IgD-negative memory B cell (primary cell): Measurements from ENCODE around the gene FLAD1. TPM values are rescaled to one million over a fixed set of nuclear protein-coding genes. Genes with fewer than 3 reads are reported as not detected.

ENCODE experiments used
- polyA plus RNA-seq: library from polyadenylated mRNA; unstranded; fragments of 300-500 nt; fragmentation: Illumina TruSeq; gene quantifications from one replicate; pipeline ENCODE4 v1.2.3, GENCODE V29; 2021

FLAD1 gene
- polyA plus RNA-seq, 1 donor from 2014 or later = 57.6 TPM

Other genes starting within 250 kb of the FLAD1 start
- 0.88 TPM for gene KCNN3, start 113.1 kb upstream of the FLAD1 start, polyA plus RNA-seq
- gene PMVK, start 46.6 kb upstream of the FLAD1 start, polyA plus RNA-seq = 78.3 TPM
- 123 TPM for gene PBXIP1, start 27.2 kb upstream of the FLAD1 start, polyA plus RNA-seq
- 42.5 TPM for gene PYGO2, start 21.6 kb upstream of the FLAD1 start, polyA plus RNA-seq
- 35.7 TPM for gene SHC1, start 12.6 kb upstream of the FLAD1 start, polyA plus RNA-seq
- 102 TPM for gene CKS1B, start 8.7 kb upstream of the FLAD1 start, polyA plus RNA-seq
- gene LENEP, start 10.2 kb downstream of the FLAD1 start, polyA plus RNA-seq = not detected
- gene ZBTB7B, start 19.5 kb downstream of the FLAD1 start, polyA plus RNA-seq = 7.7 TPM
- not detected for gene DCST2, start 50.4 kb downstream of the FLAD1 start, polyA plus RNA-seq
- not detected for gene DCST1, start 50.5 kb downstream of the FLAD1 start, polyA plus RNA-seq
- gene ADAM15, start 68.0 kb downstream of the FLAD1 start, polyA plus RNA-seq = 8.0 TPM
- 8.5 TPM for gene EFNA4, start 80.4 kb downstream of the FLAD1 start, polyA plus RNA-seq
- 1.3 TPM for gene EFNA3, start 95.5 kb downstream of the FLAD1 start, polyA plus RNA-seq
- gene EFNA1, start 144.5 kb downstream of the FLAD1 start, polyA plus RNA-seq = not detected
- 72.9 TPM for gene SLC50A1, start 152.5 kb downstream of the FLAD1 start, polyA plus RNA-seq
- 83.9 TPM for gene DPM3, start 157.2 kb downstream of the FLAD1 start, polyA plus RNA-seq
- 420 TPM for gene KRTCAP2, start 190.0 kb downstream of the FLAD1 start, polyA plus RNA-seq
- gene TRIM46, start 190.5 kb downstream of the FLAD1 start, polyA plus RNA-seq = 0.14 TPM
- 1.4 TPM for gene THBS3, start 224.6 kb downstream of the FLAD1 start, polyA plus RNA-seq
- 41.7 TPM for gene MTX1, start 225.4 kb downstream of the FLAD1 start, polyA plus RNA-seq